A673 (cell line): ENCODE data around the gene NAT9. TPM values are rescaled to one million over a fixed set of nuclear protein-coding genes. Genes with fewer than 3 reads are reported as not detected.

ENCODE experiments used
- BruUV-seq: library from RNA; stranded (reverse); fragments of 400-500 nt; replicated peaks from 2 replicates; lab custom pipeline; 2021; lab: Mats Ljungman, UMichigan
- CTCF ChIA-PET: fragments of 300-600 bp; sonication (Branson Sonifier 250); formaldehyde crosslinking; loops from one replicate; lab custom pipeline; 2022; ENCODE audit warnings: antibody characterized with exemption; lab: Charles Lee
- POLR2A ChIA-PET: fragments of 300-600 bp; sonication (Branson Sonifier 250); formaldehyde crosslinking; loops from one replicate; lab custom pipeline; 2022; ENCODE audit warnings: antibody characterized with exemption; ENCODE audit not compliant: low non-redundant PET; lab: Charles Lee
- DNase-seq: peaks from one replicate; pipeline ENCODE4 v3.0.0-alpha.2; 2015; ENCODE audit warnings: low spot score
- H3K27ac ChIP-seq: fragments of 200-600 bp; sonication (generic); 2 replicates; pipeline ENCODE4 v1.5.1; 2016; ENCODE audit warnings: mixed run types, low read depth, mild to moderate bottlenecking, mixed read lengths, antibody characterized with exemption, low read length; ENCODE audit not compliant: poor library complexity, severe bottlenecking
- H3K27me3 ChIP-seq: fragments of 200-600 bp; sonication (generic); replicated peaks from 2 replicates; pipeline ENCODE4 v1.6.1; 2017; ENCODE audit warnings: mixed run types, low read depth, mild to moderate bottlenecking, mixed read lengths, antibody characterized with exemption, low read length; ENCODE audit not compliant: insufficient read depth, poor library complexity
- H3K36me3 ChIP-seq: fragments of 200-600 bp; sonication (generic); 2 replicates; pipeline ENCODE4 v1.6.1; 2016; ENCODE audit warnings: mixed run types, mild to moderate bottlenecking, mixed read lengths, antibody characterized with exemption, low read length; ENCODE audit not compliant: insufficient read depth, poor library complexity, severe bottlenecking
- H3K4me1 ChIP-seq: fragments of 200-600 bp; sonication (generic); 2 replicates; pipeline ENCODE4 v1.6.1; 2017; ENCODE audit warnings: mixed run types, mild to moderate bottlenecking, mixed read lengths, antibody characterized with exemption, low read length; ENCODE audit not compliant: insufficient read depth, poor library complexity, severe bottlenecking
- H3K4me3 ChIP-seq: fragments of 200-600 bp; sonication (generic); 2 replicates; pipeline ENCODE4 v1.5.1; 2016; ENCODE audit warnings: low read depth, mixed run types, mild to moderate bottlenecking, mixed read lengths, low read length; ENCODE audit not compliant: poor library complexity, severe bottlenecking
- H3K9me3 ChIP-seq: fragments of 200-600 bp; sonication (generic); 2 replicates; pipeline ENCODE4 v1.6.1; 2016; ENCODE audit warnings: mixed run types, low read depth, mild to moderate bottlenecking, mixed read lengths, antibody characterized with exemption, low read length; ENCODE audit not compliant: poor library complexity, severe bottlenecking
- EZH2 ChIP-seq: fragments of 200-600 bp; sonication (generic); IDR thresholded peaks from 2 replicates; pipeline ENCODE4 v1.6.1; 2017; ENCODE audit warnings: borderline replicate concordance, low read depth, mild to moderate bottlenecking, mixed read lengths, antibody characterized with exemption, low read length; ENCODE audit not compliant: poor library complexity, severe bottlenecking
- intact Hi-C: fragments of 100-400 bp; cut with micrococcal nuclease; formaldehyde crosslinking; loops from one replicate; pipeline ENCODE4 v1.10.0; 2022; ENCODE audit not compliant: unreplicated experiment
- total RNA-seq: library from RNA; stranded (reverse); gene quantifications from 2 replicates; pipeline ENCODE4 v1.2.3, GENCODE V29; 2021
- TF ChIP-seq, protein P1 (sequence below): fragments of 300-800, 200-600 bp; sonication (generic); conservative IDR thresholded peaks from 2 replicates; pipeline ENCODE4 v1.5.1; 2017; ENCODE audit warnings: low read depth, mild to moderate bottlenecking, antibody characterized with exemption, low read length, moderate library complexity, mixed read lengths

Gene NAT9
- total RNA-seq, 1 experiment from 2014 or later, result 60.6 TPM

DNA sequence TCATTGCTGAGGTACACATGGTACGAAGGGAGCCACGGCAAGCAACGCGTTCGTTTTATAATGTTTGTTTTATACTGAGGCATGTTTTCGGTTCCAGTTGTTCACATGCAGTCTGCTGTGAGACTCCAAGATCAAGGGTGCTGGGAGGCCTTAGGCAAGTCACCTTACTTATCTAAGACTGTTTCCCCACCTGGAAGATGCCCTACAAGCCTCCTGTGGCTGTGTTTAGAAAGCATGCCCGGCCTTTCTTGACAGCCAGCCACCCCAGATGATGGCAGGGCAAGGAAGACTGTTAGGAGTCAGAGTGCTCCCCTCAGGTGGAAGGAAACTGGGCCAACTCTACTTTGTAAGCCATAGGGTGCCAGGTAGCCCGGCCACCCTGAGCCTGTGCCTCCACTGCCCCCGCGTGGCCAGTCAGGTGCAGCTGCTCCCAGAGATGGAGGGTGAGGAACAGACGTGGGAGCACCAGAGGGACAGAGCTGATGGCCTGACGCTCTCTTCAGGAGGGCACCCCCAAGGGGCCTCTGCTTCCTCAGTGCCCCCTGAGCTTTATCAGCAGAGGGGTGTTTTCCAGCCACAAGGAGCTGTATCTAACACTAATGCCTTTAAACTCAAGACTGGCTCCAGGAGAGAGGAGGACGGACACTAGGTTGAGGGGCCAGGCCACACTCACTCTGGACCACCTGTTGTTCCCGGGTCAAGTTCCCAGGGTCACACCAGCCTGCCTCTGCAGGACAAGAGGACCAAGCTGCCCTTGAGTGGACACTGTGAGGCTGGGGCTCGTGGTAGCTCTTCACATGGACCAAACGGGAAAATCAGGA, 5.4 kb downstream of the NAT9 start:
- TF ChIP-seq, protein P1, sequence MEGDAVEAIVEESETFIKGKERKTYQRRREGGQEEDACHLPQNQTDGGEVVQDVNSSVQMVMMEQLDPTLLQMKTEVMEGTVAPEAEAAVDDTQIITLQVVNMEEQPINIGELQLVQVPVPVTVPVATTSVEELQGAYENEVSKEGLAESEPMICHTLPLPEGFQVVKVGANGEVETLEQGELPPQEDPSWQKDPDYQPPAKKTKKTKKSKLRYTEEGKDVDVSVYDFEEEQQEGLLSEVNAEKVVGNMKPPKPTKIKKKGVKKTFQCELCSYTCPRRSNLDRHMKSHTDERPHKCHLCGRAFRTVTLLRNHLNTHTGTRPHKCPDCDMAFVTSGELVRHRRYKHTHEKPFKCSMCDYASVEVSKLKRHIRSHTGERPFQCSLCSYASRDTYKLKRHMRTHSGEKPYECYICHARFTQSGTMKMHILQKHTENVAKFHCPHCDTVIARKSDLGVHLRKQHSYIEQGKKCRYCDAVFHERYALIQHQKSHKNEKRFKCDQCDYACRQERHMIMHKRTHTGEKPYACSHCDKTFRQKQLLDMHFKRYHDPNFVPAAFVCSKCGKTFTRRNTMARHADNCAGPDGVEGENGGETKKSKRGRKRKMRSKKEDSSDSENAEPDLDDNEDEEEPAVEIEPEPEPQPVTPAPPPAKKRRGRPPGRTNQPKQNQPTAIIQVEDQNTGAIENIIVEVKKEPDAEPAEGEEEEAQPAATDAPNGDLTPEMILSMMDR, result no peak; the same call in 1 of the 2 replicates
- TF ChIP-seq EZH2, result no peak
- POLR2A ChIA-PET, result no interaction called here
- no TSS peak for BruUV-seq
- H3K27me3 ChIP-seq, result no peaks in the 10 kb centered on the region
- intact Hi-C loops, result no loop called here
- H3K4me3 ChIP-seq, result no peak overlapping the region
- no peaks in the 10 kb centered on the region for H3K4me1 ChIP-seq
- no peaks in the 10 kb centered on the region for H3K9me3 ChIP-seq
- CTCF ChIA-PET, result no interaction called here
- peaks cover 40% of the 10 kb centered on the region for H3K36me3 ChIP-seq
- DNase-seq, result no peak
- no peak overlapping the region for H3K27ac ChIP-seq

- no peaks in the 10 kb centered on the region for H3K27me3 ChIP-seq
- H3K9me3 ChIP-seq, result no peaks in the 10 kb centered on the region
- CTCF ChIA-PET, result no interaction called here
- peaks cover 40% of the 10 kb centered on the region for H3K36me3 ChIP-seq
- H3K27ac ChIP-seq, result no peak overlapping the region
- no peak for TF ChIP-seq EZH2
- TF ChIP-seq, protein P1, result no peak
- BruUV-seq, result no TSS peak
- intact Hi-C loops, result no loop called here
- H3K4me3 ChIP-seq, result no peak overlapping the region
- no peak for DNase-seq
- POLR2A ChIA-PET, result no interaction called here
- no peaks in the 10 kb centered on the region for H3K4me1 ChIP-seq
Observed at GRCh38 chr17:74769856-74770497, 6.2 kb downstream of the NAT9 start.

DNA sequence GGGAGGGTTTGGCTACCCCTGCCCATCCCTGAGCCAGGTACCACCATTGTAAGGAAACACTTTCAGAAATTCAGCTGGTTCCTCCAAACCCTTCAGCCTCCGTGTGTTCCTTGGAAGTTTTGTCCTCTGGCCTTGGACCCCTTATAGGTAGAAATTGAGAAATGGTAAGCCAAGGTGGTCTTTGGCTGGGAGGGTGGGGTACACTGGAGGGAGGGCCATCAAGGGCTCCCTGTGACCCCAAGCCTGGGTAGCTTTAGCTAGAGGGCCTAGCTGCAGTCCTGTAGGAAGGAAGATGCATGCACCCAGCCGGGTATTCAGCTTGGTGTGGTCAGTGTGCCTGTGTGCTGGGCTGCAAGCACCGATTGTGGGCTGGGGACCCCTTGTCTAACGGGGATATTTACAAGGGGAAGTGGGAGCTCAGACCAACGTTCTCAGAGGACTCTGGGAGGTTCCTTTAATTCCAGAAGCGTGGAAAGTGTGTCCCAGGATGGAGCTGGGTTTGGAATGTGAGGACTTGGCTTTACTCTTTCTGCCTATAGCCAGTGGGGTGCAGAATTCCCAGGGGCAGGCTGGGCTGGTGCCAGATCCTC, 6.8 kb downstream of the NAT9 start:
- CTCF ChIA-PET, result no interaction called here
- no peaks in the 10 kb centered on the region for H3K27me3 ChIP-seq
- peaks cover 40% of the 10 kb centered on the region for H3K36me3 ChIP-seq
- no peak for TF ChIP-seq EZH2
- TF ChIP-seq, protein P1, result no peak
- H3K9me3 ChIP-seq, result no peaks in the 10 kb centered on the region
- H3K4me3 ChIP-seq, result no peak overlapping the region
- no peak for DNase-seq
- H3K27ac ChIP-seq, result no peak overlapping the region
- intact Hi-C loops, result no loop called here
- no TSS peak for BruUV-seq
- H3K4me1 ChIP-seq, result no peaks in the 10 kb centered on the region
- POLR2A ChIA-PET, result no interaction called here
